IMR-90 (cell line): ENCODE measurements around the gene ADH5. TPM values are rescaled to one million over a fixed set of nuclear protein-coding genes. Genes with fewer than 3 reads are reported as not detected.

Experiments used
- ATAC-seq: fragments of 200-7000 bp; cut with Tn5 transposase; 2 replicates; pipeline ENCODE4 v1.9.1; 2020; ENCODE audit warnings: low read depth, mild to moderate bottlenecking, moderate library complexity
- BruUV-seq: library from RNA; stranded (reverse); fragments of 400-500 nt; replicated peaks from 2 replicates; lab custom pipeline; 2021; lab: Mats Ljungman, UMichigan
- CTCF ChIA-PET: fragments of 300-600 bp; formaldehyde crosslinking; extraction: SDS; loops from one replicate; lab custom pipeline; 2021; ENCODE audit warnings: antibody characterized with exemption; lab: Yijun Ruan, JAX
- POLR2A ChIA-PET: fragments of 300-600 bp; sonication (Branson Sonifier 250); formaldehyde crosslinking; loops from one replicate; lab custom pipeline; 2022; ENCODE audit warnings: antibody characterized with exemption; ENCODE audit not compliant: unreplicated experiment; lab: Charles Lee
- DNase-seq: peaks from one replicate; pipeline ENCODE4 v3.0.0; 2013
- H2AFZ ChIP-seq: replicated peaks from 2 replicates; pipeline ENCODE3; 2013; ENCODE audit warnings: low read length, mild to moderate bottlenecking; ENCODE audit not compliant: poor library complexity
- H2AK5ac ChIP-seq: 2 replicates; pipeline ENCODE4 v1.6.1; 2013; ENCODE audit warnings: low read depth, low read length, inconsistent platforms
- H2AK9ac ChIP-seq: replicated peaks from 2 replicates; pipeline ENCODE3; 2013; ENCODE audit warnings: mild to moderate bottlenecking, low read depth, low read length, moderate library complexity; ENCODE audit not compliant: poor library complexity
- H2BK120ac ChIP-seq: 2 replicates; pipeline ENCODE4 v1.6.1; 2013; ENCODE audit warnings: low read depth, low read length, inconsistent platforms
- H2BK15ac ChIP-seq: 3 replicates; pipeline ENCODE4 v1.6.1; 2013; ENCODE audit warnings: low read depth, low read length, inconsistent platforms
- H2BK20ac ChIP-seq: 2 replicates; pipeline ENCODE4 v1.6.1; 2013; ENCODE audit warnings: low read depth, mild to moderate bottlenecking, inconsistent platforms, low read length, moderate library complexity
- H2BK5ac ChIP-seq: 2 replicates; pipeline ENCODE4 v1.6.1; 2013; ENCODE audit warnings: mild to moderate bottlenecking, low read depth, low read length, inconsistent platforms; ENCODE audit not compliant: poor library complexity, severe bottlenecking
- H3K14ac ChIP-seq: replicated peaks from 2 replicates; pipeline ENCODE4 v1.6.1; 2013; ENCODE audit warnings: low read depth, low read length, inconsistent platforms
- H3K18ac ChIP-seq: 2 replicates; pipeline ENCODE4 v1.6.1; 2013; ENCODE audit warnings: low read depth, low read length, control low read depth
- H3K23ac ChIP-seq: 2 replicates; pipeline ENCODE4 v1.6.1; 2013; ENCODE audit warnings: low read depth, low read length, inconsistent platforms
- H3K27ac ChIP-seq: 2 replicates; pipeline ENCODE4 v1.5.1; 2013; ENCODE audit warnings: mild to moderate bottlenecking, control low read depth, low read length; ENCODE audit not compliant: insufficient read depth
- H3K27me3 ChIP-seq: 2 replicates; pipeline ENCODE4 v1.6.1; 2013; ENCODE audit warnings: low read length; ENCODE audit not compliant: control insufficient read depth, insufficient read depth
- H3K36me3 ChIP-seq: 2 replicates; pipeline ENCODE4 v1.6.1; 2013; ENCODE audit warnings: low read length, mixed read lengths; ENCODE audit not compliant: control insufficient read depth, insufficient read depth
- H3K4ac ChIP-seq: 2 replicates; pipeline ENCODE4 v1.6.1; 2013; ENCODE audit warnings: low read depth, low read length, inconsistent platforms
- H3K4me1 ChIP-seq: 2 replicates; pipeline ENCODE4 v1.6.1; 2013; ENCODE audit warnings: low read length, mixed read lengths; ENCODE audit not compliant: control insufficient read depth, insufficient read depth
- H3K4me2 ChIP-seq: 2 replicates; pipeline ENCODE4 v1.6.1; 2013; ENCODE audit warnings: low read depth, mild to moderate bottlenecking, control low read depth, low read length, moderate library complexity
- H3K4me3 ChIP-seq: 2 replicates; pipeline ENCODE4 v1.5.1; 2013; ENCODE audit warnings: low read depth, mild to moderate bottlenecking, control low read depth, low read length, moderate library complexity; ENCODE audit not compliant: insufficient read depth
- H3K56ac ChIP-seq: 2 replicates; pipeline ENCODE4 v1.6.1; 2013; ENCODE audit warnings: low read length, inconsistent platforms; ENCODE audit not compliant: insufficient read depth; ENCODE audit errors: extremely low read depth
- H3K79me1 ChIP-seq, 2 experiments: 2 replicates each; pipeline ENCODE4 v1.6.1; 2013; ENCODE audit warnings: low read length in 2 of 2, inconsistent platforms in 1 of 2, low read depth in 1 of 2
- H3K9ac ChIP-seq: 2 replicates; pipeline ENCODE4 v1.6.1; 2013; ENCODE audit warnings: low read depth, low read length, control low read depth
- H3K9me1 ChIP-seq: 2 replicates; pipeline ENCODE4 v1.6.1; 2013; ENCODE audit warnings: low read length, inconsistent platforms; ENCODE audit not compliant: insufficient read depth
- H3K9me3 ChIP-seq: 2 replicates; pipeline ENCODE4 v1.6.1; 2013; ENCODE audit warnings: low read length; ENCODE audit not compliant: control insufficient read depth, insufficient read depth
- H4K20me1 ChIP-seq: 2 replicates; pipeline ENCODE4 v1.6.1; 2013; ENCODE audit warnings: low read length, inconsistent platforms; ENCODE audit not compliant: insufficient read depth
- H4K5ac ChIP-seq: 2 replicates; pipeline ENCODE4 v1.6.1; 2013; ENCODE audit warnings: mild to moderate bottlenecking, low read depth, low read length, control low read depth
- H4K8ac ChIP-seq, 2 experiments: 2 replicates each; pipeline ENCODE4 v1.6.1; 2013; ENCODE audit warnings: low read depth in 2 of 2, low read length in 2 of 2, control low read depth in 1 of 2, inconsistent platforms in 1 of 2
- H4K91ac ChIP-seq: 2 replicates; pipeline ENCODE4 v1.6.1; 2013; ENCODE audit warnings: low read depth, low read length, inconsistent platforms; ENCODE audit not compliant: insufficient read depth
- CEBPB ChIP-seq: IDR thresholded peaks from 2 replicates; pipeline ENCODE4 v1.6.1; 2012; ENCODE audit warnings: low read depth, low read length, improper control_type of control experiment
- CHD1 ChIP-seq: IDR thresholded peaks from 2 replicates; pipeline ENCODE4 v1.6.1; 2012; ENCODE audit warnings: low read depth, low read length, improper control_type of control experiment
- CTCF ChIP-seq: conservative IDR thresholded peaks from 2 replicates; pipeline ENCODE4 v1.5.1; 2012; ENCODE audit warnings: mild to moderate bottlenecking, low read depth, low read length, improper control_type of control experiment
- FOS ChIP-seq: fragments of 150-350 bp; IDR thresholded peaks from 2 replicates; pipeline ENCODE4 v1.6.1; 2016; ENCODE audit warnings: low read depth, low read length
- MAFK ChIP-seq: IDR thresholded peaks from 2 replicates; pipeline ENCODE4 v1.6.1; 2012; ENCODE audit warnings: low read depth, low read length, improper control_type of control experiment
- MAZ ChIP-seq: IDR thresholded peaks from 2 replicates; pipeline ENCODE4 v1.6.1; 2012; ENCODE audit warnings: low read depth, mild to moderate bottlenecking, low read length, improper control_type of control experiment, moderate library complexity, borderline replicate concordance
- MXI1 ChIP-seq: IDR thresholded peaks from 2 replicates; pipeline ENCODE4 v1.6.1; 2012; ENCODE audit warnings: low read depth, mild to moderate bottlenecking, low read length, moderate library complexity, borderline replicate concordance
- RAD21 ChIP-seq: IDR thresholded peaks from 2 replicates; pipeline ENCODE4 v1.6.1; 2012; ENCODE audit warnings: low read length, improper control_type of control experiment
- WGBS, 2 experiments: methylation state at CpG; one replicate each; pipeline versions ENCODE4 v1.1.5 to v1.1.7; 2013; ENCODE audit warnings: missing lambda C conversion rate in 2 of 2; ENCODE audit not compliant: insufficient read length in 1 of 2; ENCODE audit errors: extremely low coverage in 2 of 2; 5-methylcytosine and 5-hydroxymethylcytosine counted together
- dilution Hi-C: fragments of 300-500 bp; cut with HindIII; formaldehyde crosslinking; loops from one replicate; pipeline ENCODE4 v1.14.3; 2018; ENCODE audit warnings: low sequenced_read_pairs; ENCODE audit not compliant: unreplicated experiment
- in situ Hi-C: fragments of 300-500 bp; cut with MboI; formaldehyde crosslinking; loops from 3 replicates; pipeline ENCODE4 v1.14.3; 2019; ENCODE audit warnings: low sequenced_read_pairs, inconsistent platforms, mixed read lengths
- intact Hi-C: fragments of 100-400 bp; cut with micrococcal nuclease; formaldehyde crosslinking; loops from 2 replicates; pipeline ENCODE4 v1.10.0; 2022
- polyA plus RNA-seq, 3 experiments: library from polyadenylated mRNA; depleted of rRNA; stranded (reverse); fragments of >200 nt; gene quantifications; 2 replicates each; pipeline ENCODE4 v1.2.3, GENCODE V29; 2012; ENCODE audit warnings: low replicate concordance in 1 of 3
- total RNA-seq: library from RNA; depleted of rRNA; stranded (reverse); fragments of >200 nt; gene quantifications from 2 replicates; pipeline ENCODE4 v1.2.3, GENCODE V29; 2012
- TF ChIP-seq, protein P1 (sequence below): fragments of 150-350 bp; IDR thresholded peaks from 2 replicates; pipeline ENCODE4 v1.6.1; 2017; ENCODE audit warnings: mild to moderate bottlenecking, antibody characterized with exemption, low read length, low read depth

Gene ADH5
- total and polyA plus RNA-seq, 2 of the 4 experiments (the other 2 are of a cell fraction): 140 to 178 TPM

GRCh38 chr4:99043346-99043745 lies 45.2 kb downstream of the ADH5 start (continued):
- TF ChIP-seq CTCF (no peak), MAZ (no peak)

GRCh38 chr4:99038213-99038612 lies 50.4 kb downstream of the ADH5 start:
- H4K5ac ChIP-seq: no peak overlapping the region
- no peaks in the 10 kb centered on the region for H3K9me3 ChIP-seq
- no peak overlapping the region for H3K27ac ChIP-seq
- H3K9me1 ChIP-seq: no peaks in the 10 kb centered on the region
- no peak overlapping the region for H3K56ac ChIP-seq
- BruUV-seq: no TSS peak
- no peak for TF ChIP-seq FOS
- TF ChIP-seq RAD21: no peak
- no peak for TF ChIP-seq MAZ
- TF ChIP-seq MXI1: no peak
- TF ChIP-seq, protein P1, sequence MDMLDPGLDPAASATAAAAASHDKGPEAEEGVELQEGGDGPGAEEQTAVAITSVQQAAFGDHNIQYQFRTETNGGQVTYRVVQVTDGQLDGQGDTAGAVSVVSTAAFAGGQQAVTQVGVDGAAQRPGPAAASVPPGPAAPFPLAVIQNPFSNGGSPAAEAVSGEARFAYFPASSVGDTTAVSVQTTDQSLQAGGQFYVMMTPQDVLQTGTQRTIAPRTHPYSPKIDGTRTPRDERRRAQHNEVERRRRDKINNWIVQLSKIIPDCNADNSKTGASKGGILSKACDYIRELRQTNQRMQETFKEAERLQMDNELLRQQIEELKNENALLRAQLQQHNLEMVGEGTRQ: no peak
- TF ChIP-seq CHD1: no peak
- no peak for TF ChIP-seq CEBPB
- TF ChIP-seq MAFK: no peak
- POLR2A ChIA-PET: no interaction called here
- CTCF ChIA-PET: no interaction called here
- H2AK5ac ChIP-seq: no peak overlapping the region
- in situ Hi-C loops (no loop called here), dilution Hi-C loops (no loop called here), intact Hi-C loops (no loop called here)
- WGBS, 2 experiments: no CpG with 5 or more reads among the region's 1 CpG
- peaks cover 12 to 14% of the 10 kb centered on the region in 2 experiments for H3K79me1 ChIP-seq
- no peak overlapping the region for H2AFZ ChIP-seq
- no peaks in the 10 kb centered on the region for H3K4me1 ChIP-seq
- no peak overlapping the region for H3K4ac ChIP-seq
- H3K18ac ChIP-seq: no peak overlapping the region
- H4K91ac ChIP-seq: no peak overlapping the region
- H4K20me1 ChIP-seq: no peaks in the 10 kb centered on the region
- peaks cover 2% of the 10 kb centered on the region; the same call in 1 of the 2 replicates for H3K36me3 ChIP-seq
- no peak overlapping the region for H3K14ac ChIP-seq
- no peak overlapping the region for H2BK15ac ChIP-seq
- ATAC-seq (no peak), DNase-seq (no peak)
- H2AK9ac ChIP-seq: no peak overlapping the region
- H2BK20ac ChIP-seq: no peak overlapping the region
- H3K9ac ChIP-seq: no peak overlapping the region
- H4K8ac ChIP-seq: no peak overlapping the region
- no peak overlapping the region for H3K4me3 ChIP-seq
- H3K27me3 ChIP-seq: no peaks in the 10 kb centered on the region
- no peak overlapping the region for H2BK5ac ChIP-seq
- H2BK120ac ChIP-seq: no peak overlapping the region
- H3K4me2 ChIP-seq: no peak overlapping the region
- H3K23ac ChIP-seq: no peak overlapping the region
